ENCODE measurements around the gene SLC35B4. TPM values are rescaled to one million over a fixed set of nuclear protein-coding genes. Genes with fewer than 3 reads are reported as not detected.

The SLC35B4 gene
- total and polyA plus RNA-seq, 4 donors = 3.6 to 25.7 (median 10.5) TPM

GRCh38 chr7:134278502-134279153 lies 38.1 kb downstream of the SLC35B4 start:
- WGBS, 2 donors = 79 to 82% methylated on average over 7 of the region's 7 CpGs
- H3K27ac ChIP-seq (ENCODE audit: low read depth in 1 of 2, low read length in 1 of 2) = no peak overlapping the region
- ATAC-seq (ENCODE audit: insufficient read depth, low FRiP score) (no peak), DNase-seq (no peak)
- H3K36me3 ChIP-seq (ENCODE audit: control insufficient read depth in 4 of 4, insufficient read depth in 4 of 4, low read length in 4 of 4) = no peaks in the 10 kb centered on the region
- H3K4me3 ChIP-seq = no peak overlapping the region
- no peak overlapping the region for H3K9ac ChIP-seq (ENCODE audit: insufficient read depth in 1 of 2, low read length in 2 of 2)
- no peaks in the 10 kb centered on the region for H3K27me3 ChIP-seq (ENCODE audit: control insufficient read depth in 3 of 3, insufficient read depth in 3 of 3, low read length in 2 of 3)
- no peaks in the 10 kb centered on the region for H3K9me3 ChIP-seq (ENCODE audit: control insufficient read depth in 4 of 4, insufficient read depth in 3 of 4, low read length in 3 of 4)
- H3K4me1 ChIP-seq (ENCODE audit: control insufficient read depth in 5 of 5, insufficient read depth in 5 of 5, low read length in 5 of 5) = no peaks in the 10 kb centered on the region
- no peak for TF ChIP-seq CTCF (IDR thresholded peaks at IDR 0.05; ENCODE audit: control extremely low read depth, extremely low read depth)

- TF ChIP-seq CTCF (IDR thresholded peaks at IDR 0.05; ENCODE audit: control extremely low read depth, extremely low read depth) = no peak
- ATAC-seq (ENCODE audit: insufficient read depth, low FRiP score) = no peak
- Histone ChIP-seq H3K9ac (ENCODE audit: insufficient read depth in 1 of 2, low read length in 2 of 2) (no peak overlapping the region), H3K27ac (ENCODE audit: low read depth in 1 of 2, low read length in 1 of 2) (no peak overlapping the region), H3K27me3 (ENCODE audit: control insufficient read depth in 3 of 3, insufficient read depth in 3 of 3, low read length in 2 of 3) (no peaks in the 10 kb centered on the region), H3K9me3 (ENCODE audit: control insufficient read depth in 4 of 4, insufficient read depth in 3 of 4, low read length in 3 of 4) (no peaks in the 10 kb centered on the region), H3K36me3 (ENCODE audit: control insufficient read depth in 4 of 4, insufficient read depth in 4 of 4, low read length in 4 of 4) (no peaks in the 10 kb centered on the region), H3K4me1 (ENCODE audit: control insufficient read depth in 5 of 5, insufficient read depth in 5 of 5, low read length in 5 of 5) (no peaks in the 10 kb centered on the region), H3K4me3 (no peak overlapping the region)
- DNase-seq = peak in 1 of 3 donors; percentile 15
- WGBS, 2 donors = 44 to 45% methylated on average over 5 of the region's 5 CpGs
Measured at GRCh38 chr7:134276951-134277350, 39.8 kb downstream of the SLC35B4 start.

- Histone ChIP-seq H3K4me1 (ENCODE audit: control insufficient read depth in 5 of 5, insufficient read depth in 5 of 5, low read length in 5 of 5) (no peaks in the 10 kb centered on the region), H3K9ac (ENCODE audit: insufficient read depth in 1 of 2, low read length in 2 of 2) (no peak overlapping the region), H3K36me3 (ENCODE audit: control insufficient read depth in 4 of 4, insufficient read depth in 4 of 4, low read length in 4 of 4) (no peaks in the 10 kb centered on the region), H3K27me3 (ENCODE audit: control insufficient read depth in 3 of 3, insufficient read depth in 3 of 3, low read length in 2 of 3) (no peaks in the 10 kb centered on the region), H3K9me3 (ENCODE audit: control insufficient read depth in 4 of 4, insufficient read depth in 3 of 4, low read length in 3 of 4) (peaks cover 0 to 3% (median 0%) of the 10 kb centered on the region in 4 donors), H3K27ac (ENCODE audit: low read depth in 1 of 2, low read length in 1 of 2) (no peak overlapping the region), H3K4me3 (no peak overlapping the region)
- 77 to 89% methylated on average over 4 of the region's 4 CpGs for WGBS, 2 donors
- DNase-seq = no peak
- no peak for TF ChIP-seq CTCF (IDR thresholded peaks at IDR 0.05; ENCODE audit: control extremely low read depth, extremely low read depth)
- ATAC-seq (ENCODE audit: insufficient read depth, low FRiP score) = no peak
Measured at GRCh38 chr7:134262322-134262721, 54.4 kb downstream of the SLC35B4 start.

- Histone ChIP-seq H3K9ac (ENCODE audit: insufficient read depth in 1 of 2, low read length in 2 of 2) (no peak overlapping the region), H3K27me3 (ENCODE audit: control insufficient read depth in 3 of 3, insufficient read depth in 3 of 3, low read length in 2 of 3) (no peaks in the 10 kb centered on the region), H3K4me3 (no peak overlapping the region), H3K27ac (ENCODE audit: low read depth in 1 of 2, low read length in 1 of 2) (no peak overlapping the region), H3K9me3 (ENCODE audit: control insufficient read depth in 4 of 4, insufficient read depth in 3 of 4, low read length in 3 of 4) (no peaks in the 10 kb centered on the region), H3K4me1 (ENCODE audit: control insufficient read depth in 5 of 5, insufficient read depth in 5 of 5, low read length in 5 of 5) (no peaks in the 10 kb centered on the region), H3K36me3 (ENCODE audit: control insufficient read depth in 4 of 4, insufficient read depth in 4 of 4, low read length in 4 of 4) (no peaks in the 10 kb centered on the region)
- 85 to 86% methylated on average over 5 of the region's 5 CpGs for WGBS, 2 donors
- no peak for TF ChIP-seq CTCF (IDR thresholded peaks at IDR 0.05; ENCODE audit: control extremely low read depth, extremely low read depth)
- DNase-seq (no peak), ATAC-seq (ENCODE audit: insufficient read depth, low FRiP score) (no peak)
Measured at GRCh38 chr7:134255814-134256213, 60.9 kb downstream of the SLC35B4 start.

Data from lung (tissue), 12 donors.